ENCODE data around the gene CLDN6. TPM values are rescaled to one million over a fixed set of nuclear protein-coding genes. Genes with fewer than 3 reads are reported as not detected.

Gene CLDN6
- polyA plus RNA-seq, 1 experiment = 0.07 TPM

DNA sequence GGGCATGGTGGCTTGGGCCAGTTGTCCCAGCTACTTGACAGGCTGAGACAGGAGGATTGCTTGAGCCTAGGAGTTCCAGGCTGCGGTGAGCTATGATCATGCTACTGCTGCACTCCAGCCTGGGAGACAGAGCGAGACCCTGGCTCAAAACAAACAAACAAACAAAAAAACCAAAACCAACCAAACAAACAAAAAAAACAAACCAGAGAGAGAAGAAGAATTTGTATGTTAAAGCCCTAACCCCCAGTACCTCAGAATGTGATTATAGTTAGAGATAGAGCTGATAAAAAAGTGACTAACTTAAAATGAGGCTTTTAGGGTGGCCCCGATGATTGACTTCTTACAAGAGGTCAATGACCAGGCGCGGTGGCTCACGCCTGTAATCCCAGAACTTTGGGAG, 26.7 kb upstream of the CLDN6 start:
- Histone ChIP-seq H3K9me3 (ENCODE audit: control insufficient read depth, insufficient read depth, low read length) (no peaks in the 10 kb centered on the region; the same call in 1 of the 2 replicates), H3K27me3 (ENCODE audit: control insufficient read depth, insufficient read depth, low read length) (peaks cover 55% of the 10 kb centered on the region), H3K27ac (ENCODE audit: low read depth, low read length) (no peak overlapping the region), H3K4me3 (ENCODE audit: low read depth, low read length) (no peak overlapping the region)
- no peak for DNase-seq (ENCODE audit: low read depth, low spot score)
- ChIA-PET CTCF (interaction anchor here (1.0 to 2.2 kb wide), 2 partner anchors 13 to 15 kb away, joined by 7 to 8 read pairs; no protein-coding TSS in a partner anchor), POLR2A (no interaction called here)
- TF ChIP-seq CTCF (IDR thresholded peaks at IDR 0.05; ENCODE audit: low read depth, low read length) = no peak

GRCh38 chr16:3042376-3042775, 24.4 kb upstream of the CLDN6 start:
- DNase-seq (ENCODE audit: low read depth, low spot score) = no peak
- ChIA-PET POLR2A (no interaction called here), CTCF (interaction anchor here (1.4 to 3.8 kb wide), 4 partner anchors 11 to 92 kb away, joined by 3 to 23 read pairs (median 8); partner anchors contain the start of gene ZNF213)
- no peak overlapping the region for H3K4me3 ChIP-seq (ENCODE audit: low read depth, low read length)
- H3K9me3 ChIP-seq (ENCODE audit: control insufficient read depth, insufficient read depth, low read length) = no peaks in the 10 kb centered on the region; the same call in 1 of the 2 replicates
- peaks cover 52% of the 10 kb centered on the region for H3K27me3 ChIP-seq (ENCODE audit: control insufficient read depth, insufficient read depth, low read length)
- TF ChIP-seq CTCF (IDR thresholded peaks at IDR 0.05; ENCODE audit: low read depth, low read length) = no peak
- no peak overlapping the region for H3K27ac ChIP-seq (ENCODE audit: low read depth, low read length)

DNA sequence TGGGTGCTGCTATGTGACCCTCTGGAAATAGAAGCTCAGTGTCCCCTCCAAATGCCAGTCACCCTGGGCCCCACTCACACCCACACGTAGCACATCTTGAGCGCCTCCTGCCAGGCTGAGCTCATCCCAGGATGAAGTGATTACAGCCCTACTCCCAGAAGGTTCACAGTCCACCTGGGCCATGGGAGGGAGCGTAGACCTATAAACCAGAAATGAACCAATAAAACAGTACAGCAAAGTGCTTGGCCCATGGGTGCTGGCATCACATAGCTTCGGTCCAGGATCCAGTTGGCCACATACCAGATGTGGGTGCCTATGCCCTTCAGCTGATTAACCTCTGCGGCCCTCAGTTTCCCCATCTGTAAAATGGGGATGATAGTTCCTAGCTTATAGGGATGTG, 20.9 kb upstream of the CLDN6 start:
- ChIA-PET CTCF (interaction anchor here (1.1 to 1.5 kb wide), 2 partner anchors 8 to 11 kb away, joined by 3 to 6 read pairs; no protein-coding TSS in a partner anchor), POLR2A (no interaction called here)
- DNase-seq (ENCODE audit: low read depth, low spot score) = no peak
- Histone ChIP-seq H3K27me3 (ENCODE audit: control insufficient read depth, insufficient read depth, low read length) (peaks cover 56% of the 10 kb centered on the region), H3K27ac (ENCODE audit: low read depth, low read length) (no peak overlapping the region), H3K9me3 (ENCODE audit: control insufficient read depth, insufficient read depth, low read length) (no peaks in the 10 kb centered on the region), H3K4me3 (ENCODE audit: low read depth, low read length) (no peak overlapping the region)
- no peak for TF ChIP-seq CTCF (IDR thresholded peaks at IDR 0.05; ENCODE audit: low read depth, low read length)

DNA sequence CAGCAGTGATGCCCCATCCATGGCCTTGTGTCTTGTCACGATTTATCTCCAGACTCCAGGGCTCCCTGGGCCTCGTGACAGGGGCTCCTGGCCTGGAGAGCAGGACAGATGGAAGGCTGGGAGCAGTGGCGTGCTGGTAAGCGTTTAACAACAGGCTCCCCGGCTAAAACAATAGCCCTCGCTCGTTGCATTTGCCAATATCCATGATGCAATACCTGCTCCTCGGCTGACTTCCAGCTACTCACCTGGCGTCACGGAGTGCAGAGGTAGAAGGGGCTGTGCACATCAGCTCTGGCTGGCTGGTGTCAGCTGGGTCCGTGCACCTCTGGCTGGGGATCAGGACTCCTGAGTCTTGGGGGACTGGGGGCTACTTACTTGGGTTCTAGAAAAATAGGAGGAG, 20.3 kb upstream of the CLDN6 start:
- no peaks in the 10 kb centered on the region for H3K9me3 ChIP-seq (ENCODE audit: control insufficient read depth, insufficient read depth, low read length)
- no peak overlapping the region for H3K27ac ChIP-seq (ENCODE audit: low read depth, low read length)
- no peak for TF ChIP-seq CTCF (IDR thresholded peaks at IDR 0.05; ENCODE audit: low read depth, low read length)
- ChIA-PET CTCF (interaction anchor here (1.1 kb wide), 1 partner anchor 10 kb away, joined by 3 read pairs; no protein-coding TSS in a partner anchor), POLR2A (no interaction called here)
- DNase-seq (ENCODE audit: low read depth, low spot score) = no peak
- no peak overlapping the region for H3K4me3 ChIP-seq (ENCODE audit: low read depth, low read length)
- peaks cover 62% of the 10 kb centered on the region for H3K27me3 ChIP-seq (ENCODE audit: control insufficient read depth, insufficient read depth, low read length)

GRCh38 chr16:3036726-3037315, 18.8 kb upstream of the CLDN6 start, which contains the start of gene BICDL2:
Gene BICDL2, minus strand, starts transcription at chr16:3036944. Its CDS starts 1,448 bp downstream, at chr16:3035496.
- CTCF ChIA-PET = interaction anchor here (0.8 kb wide), 1 partner anchor 98 kb away, joined by 3 read pairs; no protein-coding TSS in a partner anchor
- no peak for DNase-seq (ENCODE audit: low read depth, low spot score)
- no peak for TF ChIP-seq CTCF (IDR thresholded peaks at IDR 0.05; ENCODE audit: low read depth, low read length)
- H3K4me3 ChIP-seq (ENCODE audit: low read depth, low read length) = no peak within 1 kb of the TSS
- peaks cover 73% of the 10 kb centered on the region for H3K27me3 ChIP-seq (ENCODE audit: control insufficient read depth, insufficient read depth, low read length)
- H3K9me3 ChIP-seq (ENCODE audit: control insufficient read depth, insufficient read depth, low read length) = no peaks in the 10 kb centered on the region
- H3K27ac ChIP-seq (ENCODE audit: low read depth, low read length) = no peak within 1 kb of the TSS
- POLR2A ChIA-PET = no interaction called here
